Measurements from ENCODE around the gene CNTNAP3. TPM values are rescaled to one million over a fixed set of nuclear protein-coding genes. Genes with fewer than 3 reads are reported as not detected.
"Not testable (repeated sequence)": the region's sequence is repeated elsewhere in the genome, so short reads cannot be mapped to it uniquely, and the experiment has no call there.

CNTNAP3 gene
- total RNA-seq, 4 donors from 2014 or later: 7.5 to 11.5 (median 8.4) TPM

DNA sequence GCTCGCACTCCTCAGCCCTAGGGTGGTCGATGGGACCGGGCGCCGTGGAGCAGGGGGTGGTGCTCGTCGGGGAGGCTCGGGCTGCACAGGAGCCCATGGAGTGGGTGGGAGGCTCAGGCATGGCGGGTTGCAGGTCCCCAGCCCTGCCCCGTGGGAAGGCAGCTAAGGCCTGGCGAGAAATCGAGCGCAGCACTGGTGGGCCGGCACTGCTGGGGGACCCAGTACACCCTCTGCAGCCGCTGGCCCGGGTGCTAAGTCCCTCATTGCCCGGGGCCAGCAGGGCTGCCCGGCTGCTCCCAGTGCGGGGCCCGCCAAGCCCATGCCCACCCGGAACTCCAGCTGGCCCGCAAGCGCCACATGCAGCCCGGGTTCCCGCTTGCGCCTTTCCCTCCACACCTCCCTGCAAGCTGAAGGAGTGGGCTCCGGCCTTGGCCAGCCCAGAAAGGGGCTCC is 245.6 kb downstream of the CNTNAP3 start:
- intact Hi-C loops (cut with DNase I; ENCODE audit: low total_unique reads); H3K36me3 ChIP-seq: not testable (repeated sequence)

DNA sequence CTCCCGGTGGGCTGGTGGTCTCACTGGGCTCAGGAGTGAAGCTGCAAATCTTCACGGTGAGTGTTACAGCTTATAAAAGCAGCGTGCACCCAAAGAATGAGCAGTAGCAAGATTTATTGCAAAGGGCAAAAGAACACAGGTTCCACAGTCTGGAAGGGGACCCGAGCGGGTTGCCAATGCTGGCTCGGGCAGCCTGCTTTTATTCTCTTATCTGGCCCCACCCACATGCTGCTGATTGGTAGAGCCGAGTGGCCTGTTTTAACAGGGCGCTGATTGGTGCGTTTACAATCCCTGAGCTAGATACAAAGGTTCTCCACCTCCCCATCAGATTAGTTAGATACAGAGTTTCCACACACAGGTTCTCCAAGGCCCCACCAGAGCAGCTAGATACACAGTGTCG is 246.2 kb downstream of the CNTNAP3 start:
- intact Hi-C loops (cut with DNase I; ENCODE audit: low total_unique reads); H3K27ac ChIP-seq; H3K27me3 ChIP-seq; H3K36me3 ChIP-seq; H3K4me3 ChIP-seq; DNase-seq; H3K9me3 ChIP-seq; H3K4me1 ChIP-seq: not testable (repeated sequence)

More for the DNA sequence above, 245.6 kb downstream of the CNTNAP3 start:
- not testable (repeated sequence) for H3K27me3 ChIP-seq, DNase-seq, H3K4me1 ChIP-seq, H3K4me3 ChIP-seq, H3K9me3 ChIP-seq, H3K27ac ChIP-seq

DNA sequence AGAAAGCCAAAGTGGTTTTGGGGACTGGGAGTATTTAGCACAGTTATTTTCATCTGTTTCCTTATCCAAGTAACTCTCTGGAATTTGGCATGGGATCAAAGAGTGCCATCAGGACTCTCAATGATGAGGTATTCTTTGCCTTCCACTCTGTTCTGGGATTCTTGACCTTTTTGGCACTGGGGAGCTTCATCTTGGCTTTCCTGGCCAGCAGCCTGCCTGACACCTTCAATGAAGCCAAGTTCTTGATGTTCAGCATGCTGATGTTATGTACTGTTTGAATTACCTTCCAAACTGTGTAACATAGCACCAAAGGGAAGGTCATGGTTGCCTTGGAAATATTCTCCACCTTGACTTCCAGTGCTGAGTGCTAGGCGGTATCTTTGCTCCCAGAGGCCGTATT is 248.8 kb downstream of the CNTNAP3 start:
- H3K9me3 ChIP-seq; H3K27ac ChIP-seq; H3K4me1 ChIP-seq; H3K36me3 ChIP-seq; intact Hi-C loops (cut with DNase I; ENCODE audit: low total_unique reads); H3K4me3 ChIP-seq; H3K27me3 ChIP-seq; DNase-seq: not testable (repeated sequence)

DNA sequence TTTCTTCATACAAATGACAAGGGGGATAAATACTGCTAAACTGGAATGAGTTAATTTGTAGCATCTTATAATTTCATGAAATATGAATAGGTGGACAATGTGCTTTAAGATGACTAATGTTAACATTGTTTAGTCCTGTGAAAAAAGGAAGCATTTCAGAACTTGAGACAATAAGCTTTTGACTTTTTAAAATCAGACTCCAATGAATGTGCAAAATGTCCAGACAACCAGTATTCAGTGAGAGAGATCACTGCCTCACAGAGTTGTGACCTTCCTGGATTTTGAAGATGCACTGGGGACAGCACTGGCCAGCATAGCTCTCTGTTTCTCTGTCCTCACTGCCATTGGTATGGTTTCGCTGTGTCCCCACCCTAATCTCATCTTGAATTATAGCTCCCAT is 249.7 kb downstream of the CNTNAP3 start:
- H3K4me1 ChIP-seq; H3K36me3 ChIP-seq; H3K27me3 ChIP-seq; H3K9me3 ChIP-seq; DNase-seq; H3K4me3 ChIP-seq; H3K27ac ChIP-seq; intact Hi-C loops (cut with DNase I; ENCODE audit: low total_unique reads): not testable (repeated sequence)

DNA sequence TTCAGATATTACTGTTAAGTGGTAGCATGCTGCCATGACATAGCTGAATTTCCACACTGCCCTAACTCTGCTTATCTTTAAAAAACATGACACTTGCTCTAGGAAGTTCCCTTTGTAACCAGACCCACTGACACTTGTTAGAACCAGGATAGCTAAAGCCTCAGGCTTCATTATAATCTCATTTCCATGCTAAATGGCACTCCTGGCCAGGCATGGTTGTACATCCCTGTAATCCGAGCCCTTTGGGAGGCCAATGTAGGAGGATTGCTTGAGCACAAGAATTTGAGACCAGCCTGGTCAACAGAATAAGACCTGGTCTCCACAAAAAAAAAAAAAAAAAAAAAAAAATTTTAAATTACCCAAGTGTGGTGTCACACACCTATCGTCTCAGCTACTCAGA is 254.1 kb downstream of the CNTNAP3 start:
- H3K36me3 ChIP-seq; DNase-seq; intact Hi-C loops (cut with DNase I; ENCODE audit: low total_unique reads); H3K9me3 ChIP-seq; H3K4me3 ChIP-seq; H3K4me1 ChIP-seq; H3K27ac ChIP-seq; H3K27me3 ChIP-seq: not testable (repeated sequence)

DNA sequence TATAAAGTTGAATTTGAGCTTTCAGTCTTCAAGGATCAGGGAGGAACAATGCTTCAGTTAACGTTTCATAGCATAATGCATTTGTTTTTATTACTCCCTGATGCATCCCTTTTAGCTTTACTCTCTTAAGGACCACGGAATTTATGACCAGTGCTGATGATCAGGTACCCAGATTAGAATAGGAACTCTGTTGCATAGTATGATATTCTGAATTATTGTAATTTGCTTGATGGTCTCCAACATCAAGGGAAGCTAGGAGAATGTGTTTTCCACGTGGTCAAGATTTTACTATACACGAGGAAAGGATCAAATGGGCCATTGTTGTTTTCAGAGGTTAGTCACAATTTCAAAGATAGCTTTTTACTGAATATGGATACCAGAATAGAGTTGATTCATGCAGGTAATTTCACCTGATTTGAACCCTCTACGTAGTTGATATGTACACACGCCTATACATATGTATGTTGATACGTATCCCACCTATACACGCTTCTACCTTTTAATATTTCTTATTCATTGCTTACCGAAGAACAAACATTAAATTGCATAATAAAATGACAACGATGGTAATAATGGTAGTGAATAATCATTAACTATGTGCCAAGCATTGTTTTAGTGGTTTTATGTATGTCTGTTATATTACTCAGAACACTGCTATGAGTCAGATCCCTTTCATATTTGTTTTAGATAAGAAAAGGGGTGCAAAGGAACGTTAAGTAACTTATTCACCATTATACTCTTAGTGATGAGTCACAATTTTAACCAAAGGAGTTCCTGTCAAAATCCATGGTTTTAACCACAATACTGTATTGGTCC is 257.6 kb downstream of the CNTNAP3 start:
- H3K4me3 ChIP-seq; intact Hi-C loops (cut with DNase I; ENCODE audit: low total_unique reads); DNase-seq; H3K36me3 ChIP-seq; H3K27me3 ChIP-seq; H3K9me3 ChIP-seq; H3K27ac ChIP-seq; H3K4me1 ChIP-seq: not testable (repeated sequence)

DNA sequence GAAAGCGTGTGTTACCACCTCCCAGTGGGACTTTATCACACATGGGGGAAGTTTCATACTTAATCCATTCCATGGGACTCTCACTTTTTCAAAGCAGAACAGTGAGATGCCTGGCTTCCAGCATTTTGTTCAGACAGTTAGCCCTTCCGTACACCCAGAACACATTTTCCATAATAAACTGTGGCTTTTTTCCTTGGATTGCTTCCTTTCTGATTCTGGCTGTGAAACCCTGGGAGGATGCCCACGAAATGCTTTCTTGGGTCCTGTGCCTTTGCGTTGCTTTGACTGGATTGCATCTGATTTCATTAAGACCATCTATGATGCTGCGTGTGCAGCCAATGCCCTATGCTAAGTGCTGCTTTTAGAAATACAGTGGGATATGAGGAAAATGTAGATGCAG is 259.1 kb downstream of the CNTNAP3 start:
- H3K27ac ChIP-seq; H3K36me3 ChIP-seq; H3K9me3 ChIP-seq; intact Hi-C loops (cut with DNase I; ENCODE audit: low total_unique reads); H3K27me3 ChIP-seq; H3K4me1 ChIP-seq; DNase-seq; H3K4me3 ChIP-seq: not testable (repeated sequence)

DNA sequence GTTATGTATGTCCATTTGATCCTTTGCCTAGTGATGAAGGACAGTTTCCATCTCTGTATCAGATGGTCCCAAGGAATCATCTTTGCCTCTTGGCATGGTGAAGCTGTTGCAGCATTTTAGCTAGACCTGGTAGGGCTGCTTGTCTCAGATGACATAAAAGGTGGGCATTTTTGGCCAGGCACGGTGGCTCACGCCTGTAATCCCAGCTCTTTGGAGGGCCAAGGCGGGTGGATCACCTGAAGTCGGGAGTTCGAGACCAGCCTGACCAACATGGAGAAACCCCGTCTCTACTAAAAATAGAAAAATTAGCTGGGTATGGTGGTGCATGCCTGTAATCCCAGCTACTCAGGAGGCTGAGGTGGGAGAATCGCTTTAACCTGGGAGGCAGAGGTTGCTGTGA is 259.8 kb downstream of the CNTNAP3 start:
- H3K27me3 ChIP-seq; intact Hi-C loops (cut with DNase I; ENCODE audit: low total_unique reads); H3K9me3 ChIP-seq; DNase-seq; H3K4me1 ChIP-seq; H3K4me3 ChIP-seq; H3K27ac ChIP-seq; H3K36me3 ChIP-seq: not testable (repeated sequence)

DNA sequence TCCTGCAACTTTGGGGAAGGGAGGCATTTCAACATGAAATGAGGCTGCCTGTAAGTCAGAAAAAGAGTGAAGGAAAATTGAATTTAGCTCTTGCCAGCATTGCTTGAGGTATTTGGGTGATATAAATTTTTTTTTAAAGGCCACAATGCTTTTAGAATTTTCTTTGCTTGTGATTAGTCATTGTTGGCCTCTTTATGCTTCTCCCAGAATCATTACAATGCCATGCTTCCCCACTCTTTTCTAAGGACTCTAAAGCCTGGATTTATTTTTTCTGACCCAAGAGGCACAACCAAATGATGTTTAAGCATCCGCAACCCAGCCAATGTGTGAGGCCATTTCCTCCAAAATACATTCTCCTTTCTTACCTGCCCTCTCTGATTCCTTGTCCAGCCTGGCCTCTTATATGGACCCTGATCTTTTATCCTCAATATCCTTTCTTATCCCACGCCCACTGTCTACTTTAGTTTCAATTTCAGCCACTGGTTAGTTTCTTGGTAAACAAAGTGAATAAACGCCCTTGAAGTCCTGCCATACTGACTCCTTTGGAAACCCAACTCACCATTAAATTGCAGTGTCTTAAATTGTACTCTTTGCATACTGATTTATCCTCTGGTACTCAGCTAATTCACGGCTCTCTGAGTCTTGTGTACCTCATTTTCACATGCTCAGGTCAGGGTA is 261.9 kb downstream of the CNTNAP3 start:
- H3K36me3 ChIP-seq; H3K9me3 ChIP-seq; H3K4me1 ChIP-seq; H3K27me3 ChIP-seq; DNase-seq; H3K4me3 ChIP-seq; intact Hi-C loops (cut with DNase I; ENCODE audit: low total_unique reads); H3K27ac ChIP-seq: not testable (repeated sequence)

Small RNA genes lying within 50 kb of the gene (small RNA-seq; reads per million reads assigned to genes)
- not detected for gene RN7SL640P

Other genes starting within 250 kb of the CNTNAP3 start
- gene SPATA31A1, start 67.5 kb upstream of the CNTNAP3 start, total RNA-seq: not detected